HG03135 (cell line): ENCODE measurements around the gene NLE1.
"Not testable (repeated sequence)": the region's sequence is repeated elsewhere in the genome, so short reads cannot be mapped to it uniquely, and the experiment has no call there.

Source experiments
- ATAC-seq: cut with Tn5 transposase; IDR thresholded peaks from one replicate; pipeline ENCODE4 v1.9.1; 2021; ENCODE audit warnings: mild to moderate bottlenecking, moderate library complexity; ENCODE audit not compliant: unreplicated experiment

NLE1 gene

DNA sequence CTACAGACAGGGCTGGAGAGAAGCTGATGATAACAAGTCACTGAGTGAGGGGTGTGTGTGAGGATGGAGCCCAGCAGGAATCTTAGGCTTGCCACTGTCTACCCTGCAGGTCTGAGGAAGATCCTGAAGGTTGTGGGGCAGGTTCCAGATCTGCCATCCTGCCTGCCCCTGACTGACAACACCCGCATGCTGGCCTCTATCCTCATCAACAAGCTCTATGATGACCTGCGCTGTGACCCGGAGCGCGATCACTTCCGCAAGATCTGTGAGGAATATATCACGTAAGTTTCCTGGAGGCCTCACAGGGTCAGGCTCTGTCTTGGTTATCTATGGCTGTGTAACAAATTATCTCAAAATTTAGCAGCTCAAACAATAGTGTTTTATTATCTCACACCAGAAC is 21.8 kb upstream of the NLE1 start:
- no peak for ATAC-seq

DNA sequence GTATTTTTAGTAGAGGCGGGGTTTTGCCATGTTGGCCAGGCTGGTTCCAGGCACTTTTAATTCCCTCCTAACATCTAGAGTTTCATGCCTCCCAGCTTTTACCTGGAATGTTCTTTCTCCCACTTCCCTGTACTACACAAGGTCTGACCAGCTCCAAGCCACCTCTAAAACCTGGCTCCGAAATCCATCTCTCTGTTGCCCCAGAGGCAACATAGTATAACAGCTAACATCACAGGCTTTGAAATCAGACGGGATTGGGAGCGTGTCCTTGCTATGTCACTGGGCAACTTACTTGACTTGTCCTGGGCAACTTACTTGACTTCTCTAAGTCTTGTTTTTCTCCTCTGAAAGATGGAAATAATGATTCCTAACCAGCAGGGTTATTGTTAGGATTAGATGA is 20.7 kb upstream of the NLE1 start:
- no peak for ATAC-seq

DNA sequence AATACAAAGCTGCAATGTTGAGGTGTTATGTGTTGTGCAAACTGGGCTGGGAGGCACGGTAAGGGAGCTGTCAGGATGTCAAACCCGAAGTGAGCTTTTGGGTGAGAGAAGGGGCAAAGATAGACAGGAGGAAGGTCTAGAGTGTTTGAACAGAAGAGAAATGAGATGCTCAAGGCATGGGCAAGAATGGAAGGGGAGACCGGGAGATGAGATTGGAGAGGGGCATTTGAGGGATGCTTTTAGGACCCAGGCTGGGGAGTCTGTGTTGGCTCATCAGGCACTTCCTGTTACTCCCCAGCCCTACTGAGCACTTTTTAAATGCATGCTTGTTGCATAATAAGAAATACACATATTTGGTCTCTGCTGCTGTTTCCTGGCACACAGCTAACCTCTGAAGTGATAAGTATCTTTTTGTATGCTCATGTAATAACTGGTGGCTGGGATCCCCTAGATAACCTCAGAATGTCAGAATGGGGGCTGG is 19.2 kb upstream of the NLE1 start:
- no peak for ATAC-seq

DNA sequence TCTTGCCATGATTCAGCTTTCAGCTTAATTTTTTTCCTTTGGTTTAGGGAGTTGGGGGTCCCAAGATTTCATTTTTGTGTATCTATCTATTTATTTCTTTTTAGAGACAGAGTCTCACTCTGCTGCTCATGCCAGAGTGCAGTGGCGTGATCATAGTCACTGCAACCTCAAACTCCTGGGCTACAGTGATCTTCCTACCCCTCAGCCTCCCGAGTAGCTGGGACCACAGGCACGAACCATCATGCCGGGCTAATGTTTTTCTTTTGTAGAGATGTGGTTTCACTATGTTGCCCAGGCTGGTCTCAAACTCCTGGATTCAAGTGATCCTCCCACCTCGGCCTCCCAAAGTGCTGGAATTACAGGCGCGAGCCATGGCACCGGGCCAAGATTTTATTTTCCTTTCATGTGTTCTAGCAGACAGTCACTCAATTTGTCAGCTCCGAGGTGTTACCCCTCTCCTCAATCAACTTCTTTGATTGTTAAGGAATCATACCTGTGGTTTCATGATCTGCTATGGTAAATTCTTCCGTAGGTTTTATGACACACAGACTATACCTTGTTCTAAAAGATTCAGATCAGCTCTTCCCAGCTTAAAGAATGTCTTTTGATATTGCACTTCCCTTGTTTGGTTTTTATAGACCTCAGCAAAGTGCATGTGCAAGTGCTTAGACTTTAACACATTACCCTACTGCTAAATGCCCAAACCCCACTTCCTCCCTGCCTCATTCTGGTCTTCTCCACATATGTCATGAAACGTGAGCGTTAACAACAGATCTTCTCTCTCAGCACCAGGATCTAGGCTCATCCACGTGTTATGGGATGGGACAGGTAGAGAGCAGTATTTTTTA is 18.5 kb upstream of the NLE1 start:
- no peak for ATAC-seq

DNA sequence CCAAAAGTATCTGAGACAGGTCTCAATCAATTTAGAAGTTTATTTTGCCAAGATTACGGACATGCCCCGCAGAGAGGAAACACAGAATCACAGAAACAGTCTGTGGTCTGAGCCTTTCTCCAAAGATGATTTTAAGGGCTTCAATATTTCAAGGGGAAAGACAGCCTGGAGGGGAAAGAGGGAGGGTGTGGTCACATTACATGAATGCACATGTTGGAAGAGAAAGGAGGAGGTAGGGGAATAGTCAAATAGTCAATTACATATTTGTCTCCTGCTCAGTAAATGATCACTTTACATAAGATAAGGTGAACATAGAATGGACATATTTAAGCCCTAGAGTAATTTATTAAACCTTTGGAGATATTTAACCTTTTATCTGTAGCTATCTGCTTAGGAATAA is 17.8 kb upstream of the NLE1 start:
- no peak for ATAC-seq

DNA sequence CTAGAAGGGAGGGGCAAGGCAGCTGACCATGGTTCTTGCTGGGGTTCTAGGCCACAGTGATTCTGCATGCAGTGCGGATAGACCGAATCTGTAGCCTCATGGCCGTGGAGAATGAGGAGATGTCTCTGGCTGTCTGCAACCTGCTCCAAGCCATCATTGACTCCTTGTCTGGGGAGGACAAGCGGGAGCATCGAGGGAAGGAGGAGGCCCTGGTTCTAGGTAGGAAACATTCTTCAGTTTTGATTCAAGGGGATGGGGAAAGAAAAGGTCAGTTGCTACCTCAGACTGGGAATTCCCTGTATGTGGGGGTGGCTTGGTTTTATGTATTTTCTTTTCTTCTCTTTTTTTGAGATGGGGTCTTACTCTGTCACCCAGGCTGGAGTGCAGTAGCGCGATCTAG is 13.1 kb upstream of the NLE1 start:
- no peak for ATAC-seq

DNA sequence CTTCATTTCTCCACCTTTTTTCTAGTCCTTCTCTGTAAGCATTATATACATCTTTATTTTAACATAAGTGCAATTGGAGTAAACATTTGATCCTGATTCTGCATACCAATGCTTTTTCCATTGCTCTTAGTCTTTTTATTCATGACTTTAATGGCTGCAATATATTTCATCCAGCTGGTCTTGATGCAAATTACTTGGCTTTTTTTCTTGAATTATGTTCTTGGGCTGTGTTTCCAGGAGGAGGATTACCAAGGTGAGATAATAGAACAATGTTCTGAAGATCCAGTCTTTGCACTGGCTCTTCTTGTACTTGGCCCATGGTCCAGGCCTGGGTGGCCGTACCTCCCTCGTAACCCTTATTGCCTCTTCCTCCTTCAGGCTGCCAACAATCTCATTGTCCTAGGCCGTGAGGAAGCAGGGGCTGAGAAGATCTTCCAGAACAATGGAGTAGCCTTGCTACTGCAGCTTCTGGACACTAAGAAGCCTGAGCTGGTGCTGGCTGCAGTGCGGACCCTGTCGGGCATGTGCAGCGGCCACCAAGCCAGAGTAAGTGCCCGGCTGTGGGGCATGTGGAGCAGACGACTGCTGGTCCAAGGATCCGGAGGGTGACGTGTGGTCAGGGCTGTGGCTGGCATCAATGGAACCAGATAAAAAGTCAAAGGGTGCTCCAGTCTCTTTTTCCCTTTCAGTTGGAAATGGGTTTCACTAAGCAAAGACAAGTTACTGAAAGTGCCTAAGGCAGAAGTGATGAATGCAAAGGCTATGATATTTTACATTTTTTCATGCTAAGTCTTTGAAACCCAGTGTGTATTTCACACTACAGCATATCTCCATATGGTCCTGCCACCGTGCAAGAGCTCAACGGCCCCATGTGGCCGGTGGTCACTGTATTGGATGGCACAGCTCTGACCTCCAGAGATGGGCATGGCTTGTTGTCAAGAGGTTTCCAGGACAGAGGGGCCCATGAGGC is 12.4 kb upstream of the NLE1 start:
- ATAC-seq, result no peak

DNA sequence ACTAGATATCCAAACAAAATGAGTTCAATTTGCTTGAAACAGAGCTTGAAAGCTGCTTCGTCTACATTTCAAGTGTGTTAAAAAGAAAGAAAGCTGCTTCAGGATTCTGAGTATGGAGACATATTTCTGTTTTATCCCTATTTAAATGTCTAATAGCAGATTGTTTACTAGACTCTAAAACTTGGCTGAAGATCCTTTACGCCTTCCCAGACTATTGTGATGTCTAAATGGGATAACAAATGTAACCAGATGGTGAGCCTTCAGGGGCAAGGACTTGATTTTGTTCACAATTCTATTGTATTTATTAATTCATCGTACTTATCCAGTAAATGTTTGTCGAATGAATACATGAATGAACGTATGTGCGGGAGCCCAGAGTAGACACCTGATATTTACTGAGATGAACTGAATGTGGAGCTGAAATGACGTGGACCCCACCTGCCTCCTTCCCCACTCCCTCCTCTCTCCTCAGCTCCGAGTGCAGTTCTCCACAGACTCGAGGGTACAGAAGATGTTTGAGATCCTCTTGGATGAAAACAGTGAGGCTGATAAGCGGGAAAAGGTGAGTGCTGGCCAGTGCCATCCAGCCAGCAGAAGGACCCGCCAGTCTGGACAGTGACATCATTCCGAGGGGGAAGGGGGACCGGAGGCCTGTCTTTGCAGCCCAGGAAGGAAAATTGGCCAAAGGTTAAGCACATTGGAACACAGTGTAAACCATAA is 10.5 kb upstream of the NLE1 start:
- no peak for ATAC-seq

DNA sequence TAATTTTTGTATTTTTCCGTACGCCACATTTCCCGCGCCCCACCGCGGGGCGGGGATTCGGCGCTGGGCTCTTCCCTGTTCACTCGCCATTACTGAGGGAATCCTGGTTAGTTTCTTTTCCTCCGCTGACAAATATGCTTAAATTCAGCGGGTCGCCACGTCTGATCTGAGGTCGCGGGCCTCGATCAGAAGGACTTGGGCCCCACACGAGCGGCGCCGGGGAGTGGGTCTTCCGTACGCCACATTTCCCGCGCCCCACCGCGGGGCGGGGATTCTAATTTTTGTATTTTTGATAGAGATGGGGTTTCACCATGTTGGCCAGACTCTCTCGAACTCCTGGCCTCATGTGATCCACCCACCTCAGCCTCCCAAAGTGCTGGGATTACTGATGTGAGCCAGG is 9.0 kb upstream of the NLE1 start:
- not testable (repeated sequence) for ATAC-seq

DNA sequence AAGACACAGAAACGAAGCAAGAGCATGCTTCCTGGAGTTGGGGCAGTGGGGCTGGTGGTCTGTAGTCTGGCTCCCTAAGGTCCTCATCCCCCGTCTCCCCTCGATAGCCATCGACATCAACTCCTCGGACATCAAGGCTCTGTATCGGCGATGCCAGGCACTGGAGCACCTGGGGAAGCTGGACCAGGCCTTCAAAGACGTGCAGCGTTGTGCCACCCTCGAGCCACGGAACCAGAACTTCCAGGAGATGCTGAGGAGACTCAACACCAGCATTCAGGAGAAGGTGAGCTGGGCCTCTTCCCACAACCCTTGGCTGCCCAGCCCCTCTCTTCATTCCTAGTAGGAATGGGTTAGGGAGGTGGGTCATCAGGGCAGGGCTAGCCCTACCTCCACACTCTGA is 7.8 kb upstream of the NLE1 start:
- no peak for ATAC-seq

DNA sequence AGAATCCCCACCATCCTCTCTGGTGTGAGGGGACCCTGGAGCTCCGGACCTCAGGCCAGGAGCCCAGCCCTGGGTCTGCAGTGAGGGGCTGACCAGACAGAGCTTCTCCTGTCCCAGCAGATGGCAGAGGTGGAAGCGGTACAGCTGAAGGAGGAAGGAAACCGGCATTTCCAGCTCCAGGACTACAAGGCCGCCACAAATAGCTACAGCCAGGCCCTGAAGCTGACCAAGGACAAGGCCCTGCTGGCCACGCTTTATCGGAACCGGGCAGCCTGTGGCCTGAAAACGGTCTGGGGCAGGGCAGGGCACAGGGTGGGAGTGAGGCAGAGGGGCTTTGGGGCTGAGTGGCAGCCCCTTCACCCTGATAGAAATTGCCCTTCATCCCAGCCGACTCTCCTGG is 6.0 kb upstream of the NLE1 start:
- no peak for ATAC-seq

DNA sequence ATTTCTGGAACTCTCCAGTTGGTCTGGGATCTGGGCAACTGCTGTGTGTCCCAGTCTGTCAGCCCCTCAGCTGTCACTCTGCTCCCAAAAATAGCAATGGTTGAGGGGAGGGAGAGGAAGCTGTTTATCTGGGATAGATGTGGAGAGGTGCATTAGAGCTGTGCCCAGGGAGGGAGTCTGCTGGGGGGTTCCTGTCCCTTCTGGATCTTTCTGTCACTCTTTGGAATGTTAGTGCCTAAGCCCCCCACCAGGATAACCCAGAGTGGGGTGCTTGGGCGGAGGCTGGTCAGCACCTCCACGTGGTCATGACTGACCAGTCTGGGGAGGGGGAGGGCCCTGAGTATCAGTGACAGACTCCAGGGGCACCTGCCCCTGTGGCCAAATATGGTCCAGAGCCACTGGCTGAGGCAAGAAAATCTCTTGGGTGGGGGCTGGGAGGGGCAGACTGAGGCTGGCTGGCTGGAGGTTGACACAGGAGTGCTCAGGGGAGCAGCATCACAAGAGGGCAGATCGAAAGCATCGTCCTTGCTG is 5.3 kb upstream of the NLE1 start, which contains the start of gene UNC45B:
TSS of gene UNC45B (plus strand) at position 443 of the 531 bp plus-strand sequence. CDS start 447 bp downstream, outside the sequence.
- no peak for ATAC-seq

DNA sequence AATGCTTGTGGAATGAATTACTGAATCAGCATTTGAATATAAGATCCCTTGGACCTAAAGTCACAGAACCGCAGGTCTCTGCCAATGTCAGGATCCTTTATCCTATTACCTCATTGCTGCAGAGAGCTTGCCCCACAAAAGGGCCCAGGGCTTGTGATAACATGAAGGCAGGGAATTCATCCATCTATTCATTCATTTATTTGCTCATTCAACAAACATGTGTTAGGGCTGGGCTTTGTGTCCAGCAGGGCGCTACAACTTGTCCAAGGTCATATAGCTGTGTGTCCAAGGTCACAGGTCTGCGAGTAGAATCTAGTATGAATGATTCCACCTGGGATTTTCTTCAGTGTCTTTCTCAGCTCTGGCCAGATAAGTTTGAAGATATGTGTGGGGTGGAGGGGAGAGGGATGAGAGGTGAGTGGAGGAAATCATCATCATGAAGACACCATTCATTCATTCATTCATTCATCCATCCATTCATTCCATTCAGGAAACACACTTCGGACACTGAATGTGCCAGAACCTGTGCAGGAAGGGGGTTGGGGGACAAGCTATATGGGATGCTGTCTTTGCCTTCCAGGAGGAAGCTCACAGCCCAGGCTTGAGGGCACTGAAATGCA is 4.2 kb upstream of the NLE1 start:
- ATAC-seq, result no peak

DNA sequence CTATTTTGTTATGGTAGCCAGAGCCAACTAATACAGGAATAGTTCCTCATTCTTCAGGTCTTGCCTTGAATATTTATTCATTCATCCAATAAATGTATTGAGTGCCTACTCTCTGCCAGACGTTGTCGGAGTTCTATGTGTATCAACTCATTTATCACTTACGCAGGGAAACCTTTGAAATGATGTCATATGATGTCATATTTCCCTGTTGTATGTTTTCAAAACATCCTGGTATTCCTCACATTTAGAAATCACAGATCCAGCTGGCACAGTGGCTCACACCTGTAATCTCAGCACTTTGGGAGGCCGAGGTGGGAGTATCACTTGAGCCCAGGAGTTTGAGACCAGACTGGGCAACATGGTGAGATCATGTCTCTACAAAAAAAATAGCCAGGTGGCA is 2.7 kb upstream of the NLE1 start:
- no peak for ATAC-seq

DNA sequence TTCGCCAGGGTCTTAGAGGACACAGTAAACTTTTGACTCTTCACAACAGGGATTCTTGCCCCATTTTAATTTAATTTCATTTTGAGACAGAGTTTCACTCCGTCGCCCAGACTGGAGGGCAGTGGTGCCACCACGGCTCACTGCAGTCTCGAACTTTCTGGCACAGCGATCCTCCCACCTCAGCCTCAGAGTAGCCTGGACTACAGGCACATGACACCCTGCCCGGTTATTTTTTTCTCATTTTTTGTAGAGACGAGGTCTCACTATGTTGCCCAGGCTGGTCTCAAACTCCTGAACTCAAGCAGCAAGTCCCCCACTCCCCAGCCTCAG is 329 bp upstream of the NLE1 start:
- ATAC-seq, result no peak

DNA sequence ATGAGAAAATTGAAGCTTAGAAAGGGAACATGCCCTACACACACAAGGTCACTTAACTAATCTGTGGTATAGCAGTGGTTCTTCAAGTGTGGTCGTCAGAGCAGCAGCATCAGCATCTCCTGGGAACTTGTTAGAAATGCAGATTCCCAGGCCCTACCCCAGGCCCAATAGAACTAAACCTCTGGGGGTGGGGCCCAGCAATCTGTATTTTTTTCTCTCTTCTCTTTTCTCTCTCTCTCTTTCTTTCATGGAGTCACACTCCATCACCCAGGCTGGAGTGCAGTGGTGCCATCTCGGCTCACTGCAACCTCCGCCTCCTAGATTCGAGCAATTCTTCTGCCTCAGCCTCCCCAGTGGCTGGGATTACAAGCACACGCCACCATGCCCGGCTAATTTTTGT is 3.9 kb downstream of the NLE1 start:
- ATAC-seq, result no peak

DNA sequence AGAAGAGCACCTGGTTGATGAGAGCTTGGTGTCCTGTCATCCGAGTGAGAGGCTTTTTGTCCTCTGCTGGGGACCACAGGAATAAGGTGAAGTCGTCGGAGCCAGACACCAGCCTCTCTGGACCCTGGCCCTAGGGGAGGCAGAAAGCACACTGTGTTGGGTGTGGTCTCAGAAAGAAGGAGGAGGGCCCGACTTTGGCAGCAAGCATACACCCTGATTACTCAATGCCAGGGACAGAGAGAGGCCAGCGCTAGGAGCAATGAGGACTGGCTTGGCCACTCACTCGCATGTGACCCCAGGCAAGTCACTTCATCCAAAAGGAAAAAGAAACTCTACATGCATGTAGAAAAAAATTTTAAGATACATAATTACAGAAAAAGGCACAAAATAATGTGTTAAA is 6.8 kb downstream of the NLE1 start:
- ATAC-seq, result no peak

DNA sequence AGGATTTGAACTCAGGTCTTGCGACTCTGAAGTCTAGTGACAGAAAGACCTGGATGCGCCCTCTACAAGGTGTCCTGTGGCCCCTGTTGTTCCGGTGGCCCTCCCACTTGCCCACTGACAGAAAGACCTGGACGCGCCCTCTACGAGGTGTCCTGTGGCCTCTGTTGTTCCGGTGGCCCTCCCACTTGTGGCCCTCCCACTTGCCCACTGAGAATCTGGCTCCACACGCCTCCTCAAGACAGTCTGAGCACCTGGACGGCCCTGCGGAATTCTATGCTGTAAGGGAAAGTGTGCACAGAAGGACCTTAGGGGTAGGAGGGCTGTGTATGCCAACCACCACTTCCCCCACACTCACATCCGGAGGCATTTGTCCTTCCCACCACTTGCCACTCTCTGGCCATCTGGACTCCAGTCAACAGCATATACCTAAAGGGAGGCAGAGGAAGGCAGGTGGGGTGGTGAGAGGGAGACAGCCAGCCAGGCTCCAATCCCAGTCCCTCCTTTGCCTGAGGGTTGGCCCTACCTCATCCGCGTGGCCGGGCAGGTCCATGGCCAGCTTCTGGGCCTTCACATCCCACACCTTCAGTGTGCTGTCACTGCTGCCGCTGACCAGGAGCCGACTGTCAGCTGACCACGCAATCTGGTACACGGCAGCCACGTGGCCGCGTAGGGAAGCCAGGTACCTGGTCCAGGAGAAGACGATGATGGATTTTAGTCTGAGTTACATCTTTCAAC is 9.1 kb downstream of the NLE1 start:
- ATAC-seq, result no peak

DNA sequence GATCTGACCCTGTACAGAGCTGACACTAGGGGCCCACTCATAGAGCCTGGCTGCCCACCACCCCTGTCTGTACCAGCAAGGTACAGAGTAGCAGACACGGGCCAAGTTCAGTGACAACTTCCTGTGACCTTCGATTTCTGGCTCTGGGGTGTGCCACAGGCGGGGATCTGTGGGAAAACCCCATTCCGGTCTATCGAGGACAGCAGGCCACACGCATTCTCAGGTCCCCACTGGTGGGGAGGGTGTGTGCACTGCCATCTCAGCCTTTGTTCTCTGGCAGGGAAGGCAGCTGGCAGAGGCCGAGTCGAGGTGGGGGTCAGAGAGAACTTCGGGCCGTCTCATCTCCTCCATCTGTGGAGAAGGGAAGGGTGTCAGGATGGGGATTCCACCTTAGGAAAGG is 10.0 kb downstream of the NLE1 start:
- ATAC-seq, result no peak

DNA sequence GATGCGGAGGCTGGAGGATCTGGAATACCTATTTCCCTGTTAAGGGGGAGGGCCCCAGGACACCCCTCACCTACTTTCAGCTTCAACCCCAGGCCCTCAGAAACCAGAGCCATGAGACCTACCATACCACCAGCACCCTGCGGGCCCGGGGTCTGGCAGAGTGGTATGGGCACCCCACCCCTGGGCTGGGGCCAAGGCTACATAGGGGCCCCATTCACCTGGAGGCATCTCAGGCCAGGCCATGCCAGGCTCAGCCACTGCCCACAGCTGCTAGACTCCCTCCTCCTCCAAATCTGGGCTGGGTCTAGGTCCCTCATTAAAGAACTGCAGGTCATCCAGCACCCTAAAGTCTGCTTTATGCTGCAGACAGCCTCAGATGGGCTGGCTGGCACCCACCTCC is 11.7 kb downstream of the NLE1 start:
- ATAC-seq, result no peak
